GM23338 (cell line): ENCODE results near the gene MIER2.

Experiments
- CREB1 ChIP-seq: fragments of 250-450 bp; sonication (Bioruptor Pico); IDR thresholded peaks from 2 replicates; pipeline ENCODE4 v1.5.0; 2020; ENCODE audit warnings: low read depth, mild to moderate bottlenecking, moderate library complexity
- CTCF ChIP-seq, 2 experiments: fragments of 200-600 bp in 1 of 2; sonication (generic) in 1 of 2; conservative IDR thresholded peaks; 2 replicates each; pipeline versions ENCODE4 v1.5.1 to v1.6.1; 2016 to 2017; ENCODE audit warnings: antibody characterized with exemption in 2 of 2, low read depth in 2 of 2, mild to moderate bottlenecking in 2 of 2, moderate library complexity in 1 of 2
- ETS1 ChIP-seq: IDR thresholded peaks from 2 replicates; pipeline ENCODE4 v1.6.1; 2016; ENCODE audit warnings: antibody characterized with exemption
- EZH2 ChIP-seq: fragments of 200-600 bp; sonication (generic); IDR thresholded peaks from one replicate; pipeline ENCODE4 v1.8.0; 2017; ENCODE audit warnings: antibody characterized with exemption, mild to moderate bottlenecking, low read depth; ENCODE audit not compliant: unreplicated experiment
- EZH2phosphoT487 ChIP-seq: fragments of 200-600 bp; sonication (generic); IDR thresholded peaks from one replicate; pipeline ENCODE4 v1.8.1; 2018; ENCODE audit warnings: antibody characterized with exemption; ENCODE audit not compliant: unreplicated experiment
- JUNB ChIP-seq: IDR thresholded peaks from one replicate; pipeline ENCODE4 v1.6.1; 2016; ENCODE audit warnings: antibody characterized with exemption; ENCODE audit not compliant: unreplicated experiment
- NANOG ChIP-seq: IDR thresholded peaks from 2 replicates; pipeline ENCODE4 v1.6.1; 2016; ENCODE audit warnings: antibody characterized with exemption, borderline replicate concordance
- POLR2AphosphoS5 ChIP-seq: IDR thresholded peaks from 2 replicates; pipeline ENCODE4 v1.6.1; 2016; ENCODE audit warnings: antibody characterized with exemption, low read depth
- REST ChIP-seq: IDR thresholded peaks from one replicate; pipeline ENCODE4 v1.6.1; 2018; ENCODE audit warnings: antibody characterized with exemption; ENCODE audit not compliant: unreplicated experiment
- STAT1 ChIP-seq: IDR thresholded peaks from one replicate; pipeline ENCODE4 v1.6.1; 2016; ENCODE audit warnings: antibody characterized with exemption; ENCODE audit not compliant: unreplicated experiment
- ZNF114 ChIP-seq: fragments of 250-450 bp; sonication (Bioruptor Pico); IDR thresholded peaks from 2 replicates; pipeline ENCODE4 v1.5.0; 2020; ENCODE audit warnings: mild to moderate bottlenecking, moderate library complexity
- ZNF331 ChIP-seq: fragments of 250-450 bp; sonication (Bioruptor Pico); IDR thresholded peaks from 2 replicates; pipeline ENCODE4 v1.5.0; 2020; ENCODE audit warnings: low read depth, mild to moderate bottlenecking, moderate library complexity
- ZNF462 ChIP-seq: fragments of 250-450 bp; sonication (Bioruptor Pico); IDR thresholded peaks from 2 replicates; pipeline ENCODE4 v1.5.0; 2020; ENCODE audit warnings: mild to moderate bottlenecking, moderate library complexity

GRCh38 chr19:294946-295686 lies 49.5 kb downstream of the MIER2 start:
- peak; percentile 74 to 90 for TF ChIP-seq CTCF (conservative IDR thresholded peaks at IDR 0.05; ENCODE audit: low read depth in 2 of 2)
- no peak for TF ChIP-seq REST
- peak; percentile 34; the same call in 1 of the 2 replicates for TF ChIP-seq POLR2AphosphoS5
- no peak for TF ChIP-seq EZH2
- TF ChIP-seq JUNB: no peak
- TF ChIP-seq ZNF462: no peak
- TF ChIP-seq ETS1: no peak
- no peak for TF ChIP-seq EZH2phosphoT487
- TF ChIP-seq STAT1: no peak
- no peak for TF ChIP-seq ZNF114 (CRISPR knock-in tag)
- TF ChIP-seq CREB1: no peak
- no peak for TF ChIP-seq NANOG
- TF ChIP-seq ZNF331 (CRISPR knock-in tag): no peak
